GM21390 (cell line): ENCODE results near the gene MIB1.
"Not testable (repeated sequence)": the region's sequence is repeated elsewhere in the genome, so short reads cannot be mapped to it uniquely, and the experiment has no call there.

Experiments
- ATAC-seq: cut with Tn5 transposase; IDR thresholded peaks from one replicate; pipeline ENCODE4 v1.9.1; 2021; ENCODE audit not compliant: unreplicated experiment

MIB1 gene

DNA sequence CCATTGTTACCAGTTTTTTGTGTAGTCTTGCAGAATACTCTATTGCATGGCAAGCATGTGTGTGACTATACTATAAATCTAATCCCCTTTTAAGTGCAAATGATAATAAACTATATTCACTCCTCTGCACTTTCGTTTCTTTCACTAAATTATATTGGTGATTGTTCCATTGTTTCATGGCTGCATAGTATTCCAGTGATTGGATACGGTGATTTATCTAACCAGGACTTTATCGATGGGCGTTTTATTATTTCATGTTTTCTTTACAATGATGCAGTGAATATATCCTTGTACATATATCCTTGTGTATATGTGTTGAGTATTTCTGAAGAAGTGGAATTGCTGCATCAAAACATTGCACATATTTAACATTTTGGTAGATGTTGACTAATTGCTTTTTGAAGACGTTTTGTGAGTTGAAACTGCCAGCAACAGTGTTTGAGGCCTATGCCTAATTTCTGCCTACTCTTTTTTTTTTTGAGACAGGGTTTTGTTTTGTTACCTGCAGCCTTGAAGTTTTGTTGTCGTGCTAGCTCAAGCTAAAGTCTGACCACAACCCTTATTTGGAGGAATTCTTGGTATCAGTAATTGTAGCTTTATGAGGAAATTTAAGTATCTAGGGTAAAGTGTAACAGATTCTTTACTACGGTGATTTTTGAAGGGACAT, 2.7 kb downstream of the MIB1 start:
- ATAC-seq = no peak

DNA sequence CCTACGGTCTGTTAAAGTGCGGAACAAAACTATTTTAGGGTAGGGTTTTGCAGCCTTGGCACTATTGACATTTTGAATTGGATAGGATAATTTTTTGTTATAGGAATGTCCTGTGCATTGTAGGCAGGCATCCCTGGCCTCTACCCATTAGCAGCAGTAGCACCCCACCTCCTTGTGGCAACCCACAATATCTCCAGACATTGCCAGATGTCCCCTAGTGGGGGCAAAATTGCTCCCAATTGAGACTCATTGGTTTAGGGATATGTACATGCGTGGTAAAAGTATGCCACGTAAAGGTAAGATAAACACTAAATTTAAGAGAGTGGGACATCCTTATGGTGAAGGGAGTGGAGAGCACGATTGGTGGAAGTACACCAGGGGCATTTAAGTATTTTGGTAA, 4.6 kb downstream of the MIB1 start:
- no peak for ATAC-seq

DNA sequence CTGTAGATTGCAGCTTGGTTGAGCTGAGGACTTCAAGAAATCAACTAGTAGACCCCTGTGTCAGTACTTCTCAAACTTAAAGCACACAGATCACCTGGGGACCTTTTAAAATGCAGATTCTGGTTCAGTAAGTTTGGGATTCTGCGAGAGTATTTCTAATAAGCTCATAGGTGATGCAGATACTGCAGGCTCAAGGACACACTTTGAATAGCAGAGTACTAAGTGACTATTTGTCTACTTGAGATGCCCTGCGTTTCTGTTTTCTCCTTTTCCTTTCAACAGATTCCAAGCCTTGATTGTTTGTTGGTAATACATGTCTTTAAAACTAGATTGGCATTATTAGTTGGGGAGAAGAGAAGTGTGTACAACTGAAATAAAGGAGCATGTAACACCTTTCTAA, 6.7 kb downstream of the MIB1 start:
- no peak for ATAC-seq

DNA sequence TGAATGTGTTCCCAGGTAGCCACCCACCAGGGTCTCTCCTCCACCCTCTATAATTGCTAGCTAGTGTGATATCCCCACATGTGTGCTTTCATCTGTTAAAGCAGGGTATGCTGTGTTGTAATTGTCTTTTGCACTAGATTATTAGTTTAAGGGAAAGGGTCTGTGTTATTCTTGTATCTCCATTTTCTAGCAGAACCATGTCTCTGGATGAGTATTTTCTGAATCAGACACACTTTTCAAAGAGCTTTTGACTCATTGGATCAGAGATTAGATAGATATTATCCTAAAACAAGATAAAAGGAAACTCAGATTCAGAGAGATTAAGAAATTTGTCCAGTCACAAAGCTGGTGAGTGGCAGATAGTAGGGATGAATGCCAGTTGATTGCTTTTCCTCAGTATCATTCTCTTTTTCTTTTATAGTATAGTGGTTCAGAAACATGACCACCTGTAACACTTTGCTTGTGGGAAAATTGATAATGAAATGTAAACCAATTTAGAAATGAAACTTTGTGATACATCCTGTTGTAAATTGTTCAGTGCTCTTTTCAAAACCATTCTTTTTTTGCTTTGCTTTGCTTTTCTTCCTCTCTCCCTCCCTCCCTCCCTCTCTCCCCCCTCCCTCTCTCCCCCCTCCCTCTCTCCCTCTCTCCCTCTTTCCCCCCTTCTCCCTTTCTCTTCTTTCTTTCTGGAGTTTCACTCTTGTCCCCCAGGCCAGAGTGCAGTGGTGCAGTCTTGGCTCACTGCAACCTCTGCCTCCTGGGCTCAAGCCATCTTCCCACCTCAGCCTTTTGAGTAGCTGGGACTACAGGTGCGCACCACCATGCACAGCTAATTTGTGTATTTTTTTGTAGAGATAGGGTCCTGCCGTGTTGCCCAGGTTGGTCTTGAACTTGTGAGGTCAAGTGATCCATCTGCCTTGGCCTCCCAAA, 7.4 kb downstream of the MIB1 start:
- ATAC-seq = no peak

DNA sequence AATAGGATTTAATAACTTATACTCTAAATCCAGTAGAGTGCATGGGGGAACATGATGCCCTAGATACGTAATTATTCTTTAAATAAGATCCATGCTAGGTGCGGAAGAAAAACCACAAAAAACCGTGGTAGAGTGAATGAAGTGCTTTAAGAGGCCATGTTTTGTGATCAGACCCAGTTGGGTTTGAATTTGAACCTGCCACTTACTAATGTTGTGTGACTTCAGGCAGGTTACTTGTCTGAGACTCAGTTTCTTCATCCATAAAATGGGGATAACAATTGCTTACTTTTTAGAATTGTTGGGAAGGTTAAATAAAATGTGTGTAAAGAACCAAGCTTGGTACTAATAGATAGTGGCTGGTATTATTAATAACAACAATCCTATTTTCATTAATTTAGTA, 17.2 kb downstream of the MIB1 start:
- no peak for ATAC-seq

DNA sequence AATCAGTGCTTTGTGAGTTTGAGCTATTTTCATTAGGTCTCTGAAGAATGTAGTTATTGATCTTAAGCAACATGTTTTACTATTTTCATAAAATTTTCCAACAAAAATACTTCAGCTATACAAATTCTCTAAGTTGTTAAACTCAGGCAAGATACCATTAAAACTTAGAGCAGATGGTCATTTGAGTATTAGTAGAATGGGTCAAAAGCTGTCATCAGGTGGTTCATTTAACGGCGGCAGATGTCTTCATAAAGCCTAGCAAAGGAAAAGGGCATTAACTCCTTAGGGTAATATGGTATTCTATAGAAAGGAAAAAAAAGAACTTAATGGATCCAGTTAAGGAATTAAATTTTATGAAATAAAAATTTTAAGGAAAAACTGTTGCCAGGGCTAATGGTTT, 19.2 kb downstream of the MIB1 start:
- ATAC-seq = no peak

DNA sequence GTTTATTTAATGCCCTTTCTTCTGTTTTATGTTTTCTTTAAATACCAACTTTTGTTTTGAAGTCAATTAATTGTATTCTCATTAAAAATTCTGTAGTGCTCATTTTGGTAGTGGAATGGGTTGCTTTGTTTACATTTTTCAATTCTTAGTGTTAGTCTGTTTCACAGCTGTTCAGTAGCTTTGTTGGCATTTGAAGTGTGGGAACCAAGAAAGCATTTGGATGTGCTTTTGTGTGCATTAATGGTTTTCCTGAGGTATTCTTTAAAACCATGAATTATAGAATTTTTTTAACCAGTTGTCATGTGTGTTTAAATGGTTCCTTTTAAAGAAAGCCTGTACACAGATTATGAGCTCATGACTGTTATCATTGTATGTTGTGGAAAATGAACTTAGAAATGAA, 19.7 kb downstream of the MIB1 start:
- ATAC-seq = no peak

DNA sequence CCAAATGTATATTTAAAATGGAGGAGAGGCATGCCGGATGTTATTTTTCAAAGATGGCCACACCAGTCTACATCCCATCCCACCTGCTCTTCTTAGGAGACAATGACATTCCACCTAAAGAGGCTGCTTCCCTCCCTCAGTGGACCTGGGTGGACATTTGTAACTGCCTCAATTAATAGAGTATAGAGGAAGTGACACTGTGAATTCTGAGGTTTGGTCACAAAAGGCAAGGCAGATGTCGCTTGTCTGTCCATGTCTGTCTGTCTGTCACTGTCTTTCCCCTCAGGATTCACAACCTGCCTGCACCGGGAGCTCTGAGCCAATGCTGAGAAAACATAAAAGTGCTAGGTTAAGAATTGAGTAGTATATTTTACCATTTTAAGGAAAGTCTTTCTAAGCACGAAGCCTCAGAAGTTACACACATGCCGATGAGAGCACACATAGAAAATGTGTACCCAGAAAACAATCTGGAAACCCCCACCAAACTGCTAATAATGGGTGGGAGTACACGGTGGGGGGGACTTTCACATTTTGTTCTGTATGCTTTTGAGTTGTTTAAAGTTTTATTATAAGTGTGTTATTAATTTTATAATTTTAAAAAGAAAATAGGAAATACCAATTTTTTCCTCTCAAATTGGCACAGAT, 21.0 kb downstream of the MIB1 start:
- ATAC-seq = no peak

DNA sequence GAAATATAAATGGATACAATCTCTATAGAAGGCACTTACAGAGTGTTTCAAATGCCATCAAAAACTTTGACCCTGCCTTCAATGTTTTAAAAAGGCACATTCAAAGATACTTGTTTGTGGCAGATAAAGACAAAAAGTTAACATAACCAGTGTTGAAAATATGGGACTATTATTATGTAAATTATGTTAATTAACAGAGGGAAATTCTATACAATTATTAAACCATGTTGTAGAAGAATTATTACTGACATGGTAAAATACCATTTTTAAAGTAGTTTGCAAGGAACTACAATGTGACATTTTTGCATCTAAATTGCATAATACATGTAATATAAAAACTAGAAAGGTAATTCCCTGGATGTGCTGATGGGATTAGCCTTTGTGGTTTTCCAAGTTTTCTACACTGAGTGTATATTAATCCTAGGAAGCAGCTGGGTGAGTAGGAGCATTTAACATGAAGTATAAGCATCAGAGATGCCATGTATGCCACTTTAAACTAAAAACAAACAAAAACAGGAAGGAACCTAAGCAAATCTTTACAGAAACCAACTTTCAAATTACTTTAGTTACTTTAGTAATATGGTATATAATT, 21.7 kb downstream of the MIB1 start:
- ATAC-seq = no peak

DNA sequence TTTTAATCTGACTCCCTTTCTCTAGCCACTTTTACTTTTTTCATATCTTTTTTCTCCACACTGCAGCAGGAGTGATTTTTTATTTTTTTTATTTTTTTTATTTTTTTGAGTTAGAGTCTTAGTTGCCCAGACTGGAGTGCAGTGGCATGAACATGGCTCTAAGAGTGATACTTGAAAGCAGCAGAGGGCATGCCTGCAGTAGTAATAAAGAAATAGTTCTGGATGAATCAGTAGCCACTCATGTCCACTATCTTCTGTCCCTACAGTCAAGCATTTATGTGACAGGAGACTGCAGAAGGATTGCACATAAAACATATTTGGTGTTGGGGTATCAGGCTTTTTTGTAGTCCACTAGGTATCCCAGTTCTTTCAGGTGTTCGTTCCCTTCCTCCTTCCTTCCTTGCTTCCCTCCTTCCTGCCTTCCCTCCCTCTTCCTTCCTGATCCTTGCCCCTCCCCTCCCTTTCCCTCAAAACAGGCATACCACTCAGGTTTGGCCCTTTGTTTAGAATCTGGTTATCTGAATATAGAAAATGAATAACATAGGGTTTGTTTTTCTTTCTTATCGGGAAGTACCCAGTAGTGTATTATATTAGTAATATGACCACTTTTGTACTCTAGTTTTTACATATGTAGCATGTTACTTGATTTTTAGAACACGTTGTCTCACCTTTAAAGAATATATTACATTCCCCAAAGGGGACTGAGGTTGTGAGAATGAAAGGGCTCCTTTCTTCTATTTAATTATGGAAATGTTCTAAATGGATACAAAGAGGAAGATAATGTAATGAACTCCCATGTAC, 23.5 kb downstream of the MIB1 start:
- ATAC-seq = no peak

DNA sequence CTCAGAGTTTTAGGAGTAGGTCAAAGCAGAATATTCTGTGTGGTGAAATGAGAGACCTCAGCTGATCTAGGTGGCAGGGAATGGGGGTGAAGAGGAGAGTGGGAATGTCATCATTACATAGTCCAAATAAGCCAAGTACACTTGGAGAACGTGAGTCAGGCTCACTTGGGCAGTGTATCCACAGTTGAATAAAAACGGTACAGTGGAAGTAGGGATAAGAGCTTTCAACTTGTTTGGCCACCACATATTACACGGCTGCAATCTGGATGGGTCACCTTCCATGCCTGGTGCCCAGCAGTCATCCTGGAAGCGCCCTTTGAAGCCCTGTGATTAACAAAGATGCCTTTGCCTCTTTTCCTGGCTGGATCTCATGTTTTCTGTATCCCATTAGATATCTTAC, 28.6 kb downstream of the MIB1 start:
- ATAC-seq = no peak

DNA sequence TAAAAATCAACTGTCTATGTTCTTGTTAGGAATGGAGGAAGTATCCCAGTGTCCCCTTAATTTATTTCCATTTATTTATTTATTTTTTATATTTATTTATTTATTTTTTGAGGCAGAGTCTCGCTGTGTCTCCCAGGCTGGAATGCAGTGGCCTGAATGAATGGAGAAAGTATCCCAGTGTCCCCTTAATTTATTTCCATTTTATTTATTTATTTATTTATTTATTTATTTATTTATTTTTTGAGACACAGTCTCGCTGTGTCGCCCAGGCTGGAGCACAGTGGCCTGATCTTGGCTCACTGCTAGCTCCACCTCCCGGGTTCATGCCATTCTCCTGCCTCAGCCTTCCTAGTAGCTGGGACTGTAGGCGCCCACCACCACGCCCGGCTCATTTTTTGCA, 34.1 kb downstream of the MIB1 start:
- no peak for ATAC-seq

DNA sequence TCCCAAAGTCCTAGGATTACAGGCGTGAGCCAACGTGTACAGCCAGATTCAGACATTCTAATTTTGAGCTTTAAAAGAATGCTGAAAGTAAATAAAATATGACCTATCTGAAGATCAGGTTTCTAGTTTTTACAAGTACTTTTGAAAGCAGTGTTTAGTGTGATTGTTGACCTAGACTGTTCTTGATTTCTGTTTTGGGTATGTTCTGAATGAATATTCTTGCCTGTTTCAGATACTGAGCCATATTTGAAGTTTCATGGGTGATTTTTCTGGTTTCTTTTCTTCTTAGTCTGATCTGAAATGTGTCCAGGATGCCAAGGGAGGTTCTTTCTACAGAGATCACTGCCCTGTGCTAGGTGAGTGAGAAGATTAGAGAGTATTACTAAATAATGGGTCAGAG, 37.2 kb downstream of the MIB1 start:
- peak; percentile 80 for ATAC-seq

DNA sequence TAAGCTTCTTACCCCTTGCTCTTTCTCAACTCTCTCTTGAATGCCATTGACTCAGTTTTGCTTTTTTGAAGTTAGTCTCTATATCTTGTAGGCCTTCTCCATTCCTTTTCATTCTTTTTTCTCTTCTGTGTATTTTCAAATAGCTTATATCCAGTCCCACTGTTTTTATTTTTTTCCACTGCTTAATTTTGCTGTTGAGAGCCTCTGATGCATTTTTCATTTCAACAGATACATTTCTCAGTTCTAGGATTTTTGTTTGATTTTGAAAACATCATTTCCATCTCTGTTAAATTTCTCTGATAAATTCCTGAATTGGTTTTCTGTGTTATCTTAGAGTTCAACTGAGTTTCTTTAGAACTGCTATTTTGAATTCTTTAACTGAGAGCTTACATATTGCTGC, 45.9 kb downstream of the MIB1 start:
- no peak for ATAC-seq

DNA sequence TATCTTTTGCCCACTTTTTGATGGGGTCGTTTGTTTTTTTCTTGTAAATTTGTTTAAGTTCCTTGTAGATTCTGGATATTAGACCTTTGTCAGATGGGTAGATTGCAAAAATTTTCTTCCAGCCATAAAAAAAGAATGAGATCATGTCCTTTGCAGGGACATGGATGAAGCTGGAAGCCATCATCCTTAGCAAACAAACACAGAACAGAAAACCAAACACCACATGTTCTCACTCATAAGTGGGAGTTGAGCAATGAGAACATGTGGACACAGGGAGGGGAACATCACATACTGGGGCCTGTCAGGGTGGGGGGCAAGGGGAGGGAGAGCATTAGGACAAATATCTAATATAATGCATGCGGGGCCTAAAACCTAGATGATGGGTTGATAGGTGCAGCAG, 55.5 kb downstream of the MIB1 start:
- ATAC-seq = not testable (repeated sequence)

DNA sequence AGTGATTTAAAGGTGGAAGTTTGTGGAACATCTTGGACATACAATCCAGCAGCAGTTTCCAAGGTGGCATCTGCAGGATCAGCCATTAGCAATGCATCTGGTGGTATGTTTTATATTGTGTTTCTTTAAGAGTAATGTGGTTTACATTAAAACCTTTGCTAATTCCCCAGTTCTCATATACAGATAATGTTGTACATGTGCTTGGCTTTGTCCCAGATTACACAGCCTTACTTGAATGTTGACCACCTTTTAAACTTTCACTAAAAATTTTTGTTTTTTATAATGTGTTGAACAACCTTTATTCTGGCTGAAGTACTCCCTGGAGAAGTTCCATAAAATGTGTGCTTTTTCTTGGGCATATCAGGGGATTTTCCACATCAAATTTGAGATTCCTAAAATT, 57.5 kb downstream of the MIB1 start:
- ATAC-seq = no peak

DNA sequence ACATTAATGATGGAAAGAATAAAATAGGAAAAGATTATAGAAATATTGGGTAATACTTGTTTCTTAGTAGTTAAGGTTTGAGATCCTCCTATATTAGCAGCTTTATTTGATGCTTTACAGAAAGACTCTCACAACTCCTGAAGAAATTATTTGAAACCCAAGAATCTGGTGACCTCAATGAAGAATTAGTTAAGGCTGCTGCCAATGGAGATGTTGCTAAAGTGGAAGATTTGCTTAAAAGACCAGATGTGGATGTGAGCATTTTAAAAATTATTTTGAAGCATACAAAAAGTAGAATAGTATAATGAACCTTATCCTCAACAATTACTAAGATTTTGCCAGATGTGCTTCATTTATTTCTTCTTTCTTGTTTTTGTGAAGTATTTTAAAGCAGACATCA, 59.1 kb downstream of the MIB1 start:
- ATAC-seq = no peak

DNA sequence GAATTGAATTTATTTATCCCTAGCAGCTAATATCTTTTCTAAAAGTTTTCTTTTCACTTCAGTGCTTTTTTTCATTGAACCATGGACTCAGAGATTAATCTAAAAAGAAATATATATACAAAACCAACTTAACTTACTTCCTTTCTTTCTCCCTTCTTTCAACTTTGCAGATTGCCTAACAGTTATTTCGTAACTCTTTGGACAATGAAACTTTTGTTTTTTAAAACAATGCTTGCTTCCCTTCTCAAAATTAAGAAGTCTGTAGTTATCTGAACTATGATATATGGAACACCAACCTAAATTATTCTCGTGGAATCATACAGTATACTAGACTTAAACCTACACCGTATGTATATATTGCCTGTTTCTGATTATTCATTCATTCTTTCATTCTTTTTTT, 62.9 kb downstream of the MIB1 start:
- no peak for ATAC-seq

DNA sequence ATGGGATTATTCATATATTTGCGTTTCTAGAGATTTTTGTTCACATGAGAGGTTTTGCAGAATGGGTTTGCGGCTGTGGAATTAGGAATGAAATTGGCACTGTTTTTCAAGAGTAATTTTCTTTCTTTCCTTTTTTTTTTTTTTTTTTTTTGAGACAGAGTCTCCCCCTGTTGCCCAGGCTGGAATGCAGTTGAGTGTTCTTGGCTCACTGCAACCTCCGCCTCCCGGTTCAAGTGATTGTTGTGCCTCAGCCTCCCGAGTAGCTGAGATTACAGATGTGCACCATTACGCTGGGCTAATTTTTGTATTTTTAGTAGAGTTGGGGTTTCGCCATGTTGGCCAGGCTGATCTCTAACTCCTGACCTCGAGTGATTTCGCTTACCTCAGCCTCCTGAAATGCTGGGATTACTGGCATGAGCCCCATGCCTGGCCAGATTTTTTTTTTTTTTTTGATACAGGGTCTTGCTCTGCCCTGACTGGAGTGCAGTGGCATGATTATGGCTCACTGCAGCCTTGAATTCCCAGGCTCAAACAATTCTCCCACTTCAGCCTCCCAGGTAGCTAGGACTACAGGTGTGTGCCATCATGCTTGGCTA, 65.3 kb downstream of the MIB1 start:
- no peak for ATAC-seq

DNA sequence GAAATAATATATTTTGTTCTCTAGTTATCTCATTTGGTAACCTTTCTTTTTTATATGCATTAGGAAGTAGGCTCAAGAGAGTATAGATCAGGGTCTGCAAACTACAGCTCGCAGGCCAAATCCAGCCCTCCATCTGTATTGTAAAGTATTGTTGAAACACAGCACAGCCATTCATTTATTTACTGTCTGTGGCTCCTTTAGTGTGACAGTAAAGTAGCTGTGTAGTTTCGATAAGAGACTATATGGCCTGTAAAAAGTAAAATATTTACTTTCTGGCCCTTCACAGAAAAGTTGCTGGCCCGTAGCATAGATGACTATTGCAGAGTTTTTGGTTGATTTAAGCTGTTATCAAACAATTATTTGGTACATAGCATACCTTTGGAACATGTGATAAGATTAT, 67.6 kb downstream of the MIB1 start:
- ATAC-seq = no peak
